HepG2 (cell line): ENCODE data around the gene CDK13. TPM values are rescaled to one million over a fixed set of nuclear protein-coding genes. Genes with fewer than 3 reads are reported as not detected.
A peak's percentile ranks its signal among the peaks of the same experiment; 100 is the strongest.

Experiments used
- ARNTL ChIP-seq: sonication (generic); formaldehyde crosslinking; IDR thresholded peaks from 2 replicates; pipeline ENCODE4 v1.4.0; 2020; ENCODE audit warnings: mild to moderate bottlenecking, missing genetic modification reagents
- CC2D1A ChIP-seq: sonication (generic); formaldehyde crosslinking; IDR thresholded peaks from 2 replicates; pipeline ENCODE4 v1.8.1; 2023; ENCODE audit warnings: mild to moderate bottlenecking, missing genetic modification reagents
- FOXJ3 ChIP-seq: sonication (generic); formaldehyde crosslinking; IDR thresholded peaks from 2 replicates; pipeline ENCODE4 v1.4.0; 2020; ENCODE audit warnings: missing genetic modification reagents, mild to moderate bottlenecking, borderline replicate concordance
- HOXA5 ChIP-seq: sonication (generic); formaldehyde crosslinking; IDR thresholded peaks from 2 replicates; pipeline ENCODE4 v1.4.0; 2020; ENCODE audit warnings: missing genetic modification reagents
- NPAS2 ChIP-seq: sonication (generic); formaldehyde crosslinking; IDR thresholded peaks from 2 replicates; pipeline ENCODE4 v1.8.0; 2022; ENCODE audit warnings: mild to moderate bottlenecking, missing genetic modification reagents, borderline replicate concordance
- SIX1 ChIP-seq: sonication (generic); formaldehyde crosslinking; IDR thresholded peaks from 2 replicates; pipeline ENCODE4 v1.4.0; 2020; ENCODE audit warnings: missing genetic modification reagents, borderline replicate concordance
- ZNF12 ChIP-seq: sonication (generic); formaldehyde crosslinking; IDR thresholded peaks from 2 replicates; pipeline ENCODE4 v1.5.0; 2020; ENCODE audit warnings: missing genetic modification reagents
- ZNF124 ChIP-seq: sonication (generic); formaldehyde crosslinking; IDR thresholded peaks from 2 replicates; pipeline ENCODE4 v1.4.0; 2020; ENCODE audit warnings: missing genetic modification reagents
- ZNF674 ChIP-seq: sonication (generic); formaldehyde crosslinking; IDR thresholded peaks from 2 replicates; pipeline ENCODE4 v1.5.0; 2020; ENCODE audit warnings: low read depth, mild to moderate bottlenecking, missing genetic modification reagents
- polyA plus RNA-seq, 8 experiments: library from polyadenylated mRNA; depleted of rRNA in 3 of 8; stranded (reverse) in 7 of 8; unstranded in 1 of 8; fragments of >200 nt; fragmentation: Illumina TruSeq in 4 of 8; extraction: Trizol in 4 of 8; gene quantifications; 2 replicates each; pipeline versions ENCODE4 v1.2.1 to v1.2.3, GENCODE V29; 2011 to 2016; ENCODE audit warnings: low read depth in 4 of 8, missing spikeins in 1 of 8, mixed read lengths in 1 of 8; ENCODE audit not compliant: insufficient read depth in 1 of 8
- total RNA-seq, 5 experiments: library from RNA; depleted of rRNA; stranded (reverse); fragments of >200 nt; fragmentation: Illumina TruSeq; extraction: Trizol; gene quantifications; 2 replicates each; pipeline ENCODE4 v1.2.3, GENCODE V29; 2016; ENCODE audit warnings: low read depth in 1 of 5
- TF ChIP-seq, protein P1 (sequence below): sonication (generic); formaldehyde crosslinking; IDR thresholded peaks from 2 replicates; pipeline ENCODE4 v1.8.0; 2022; ENCODE audit warnings: mild to moderate bottlenecking, missing genetic modification reagents, borderline replicate concordance
- TF ChIP-seq, protein P2 (sequence below): sonication (generic); formaldehyde crosslinking; IDR thresholded peaks from 2 replicates; pipeline ENCODE4 v1.5.0; 2020; ENCODE audit warnings: missing genetic modification reagents, mild to moderate bottlenecking, borderline replicate concordance
- TF ChIP-seq, protein P3 (sequence below): sonication (generic); formaldehyde crosslinking; IDR thresholded peaks from 2 replicates; pipeline ENCODE4 v1.5.0; 2020; ENCODE audit warnings: missing genetic modification reagents
- TF ChIP-seq, protein P4 (sequence below): IDR thresholded peaks from 2 replicates; pipeline ENCODE4 v1.6.1; 2016
- TF ChIP-seq, protein P5 (sequence below): sonication (generic); formaldehyde crosslinking; IDR thresholded peaks from 2 replicates; pipeline ENCODE4 v1.5.0; 2020; ENCODE audit warnings: mild to moderate bottlenecking, missing genetic modification reagents, borderline replicate concordance
- TF ChIP-seq, protein P6 (sequence below): sonication (generic); formaldehyde crosslinking; IDR thresholded peaks from 2 replicates; pipeline ENCODE4 v1.4.0; 2020; ENCODE audit warnings: mild to moderate bottlenecking, missing genetic modification reagents

CDK13 gene
- total and polyA plus RNA-seq, 2 of the 13 experiments (the other 11 are each of a cell fraction or from before 2014, with no cell fraction given): 21.0 to 40.9 TPM

DNA sequence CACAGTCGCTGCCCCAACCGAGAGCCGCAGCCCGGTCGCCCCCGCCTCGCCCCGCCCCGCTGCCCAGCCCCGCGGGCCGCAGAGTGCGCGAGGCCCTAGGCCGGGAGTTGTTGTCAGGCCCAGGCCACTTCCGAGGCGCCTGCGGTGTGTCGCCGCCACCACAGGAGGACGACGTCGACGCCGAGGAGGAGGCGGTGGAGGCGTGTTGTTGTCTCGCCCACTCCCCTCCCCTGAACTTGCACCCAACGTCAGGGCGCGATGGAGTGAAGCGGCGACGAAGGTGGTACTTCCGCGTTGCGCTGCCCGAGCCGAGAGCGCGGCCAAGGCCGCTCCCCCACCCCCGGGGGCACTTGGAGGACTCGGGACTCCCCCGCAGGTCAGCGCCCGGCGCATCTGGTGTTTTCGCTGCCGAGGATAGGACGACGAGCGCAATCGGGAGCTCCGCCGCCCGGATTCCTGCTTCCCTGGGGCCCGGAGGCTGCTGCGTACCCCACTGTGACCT lies at the start of gene CDK13 (continued):
- TF ChIP-seq ARNTL: peak; percentile 50; the same call in 1 of the 2 replicates
- TF ChIP-seq, protein P1, sequence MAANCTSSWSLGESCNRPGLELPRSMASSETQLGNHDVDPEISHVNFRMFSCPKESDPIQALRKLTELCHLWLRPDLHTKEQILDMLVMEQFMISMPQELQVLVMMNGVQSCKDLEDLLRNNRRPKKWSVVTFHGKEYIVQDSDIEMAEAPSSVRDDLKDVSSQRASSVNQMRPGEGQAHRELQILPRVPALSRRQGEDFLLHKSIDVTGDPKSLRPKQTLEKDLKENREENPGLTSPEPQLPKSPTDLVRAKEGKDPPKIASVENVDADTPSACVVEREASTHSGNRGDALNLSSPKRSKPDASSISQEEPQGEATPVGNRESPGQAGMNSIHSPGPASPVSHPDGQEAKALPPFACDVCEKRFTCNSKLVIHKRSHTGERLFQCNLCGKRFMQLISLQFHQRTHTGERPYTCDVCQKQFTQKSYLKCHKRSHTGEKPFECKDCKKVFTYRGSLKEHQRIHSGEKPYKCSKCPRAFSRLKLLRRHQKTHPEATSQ (CRISPR knock-in tag): no peak
- TF ChIP-seq, protein P2, sequence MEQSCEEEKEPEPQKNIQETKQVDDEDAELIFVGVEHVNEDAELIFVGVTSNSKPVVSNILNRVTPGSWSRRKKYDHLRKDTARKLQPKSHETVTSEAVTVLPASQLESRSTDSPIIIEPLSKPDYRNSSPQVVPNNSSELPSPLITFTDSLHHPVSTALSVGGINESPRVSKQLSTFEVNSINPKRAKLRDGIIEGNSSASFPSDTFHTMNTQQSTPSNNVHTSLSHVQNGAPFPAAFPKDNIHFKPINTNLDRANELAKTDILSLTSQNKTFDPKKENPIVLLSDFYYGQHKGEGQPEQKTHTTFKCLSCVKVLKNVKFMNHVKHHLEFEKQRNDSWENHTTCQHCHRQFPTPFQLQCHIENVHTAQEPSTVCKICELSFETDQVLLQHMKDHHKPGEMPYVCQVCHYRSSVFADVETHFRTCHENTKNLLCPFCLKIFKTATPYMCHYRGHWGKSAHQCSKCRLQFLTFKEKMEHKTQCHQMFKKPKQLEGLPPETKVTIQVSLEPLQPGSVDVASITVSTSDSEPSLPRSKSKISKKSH (CRISPR knock-in tag): no peak; the same call in 1 of the 2 replicates
- no peak for TF ChIP-seq HOXA5 (CRISPR knock-in tag)
- no peak for TF ChIP-seq CC2D1A (CRISPR knock-in tag)
- TF ChIP-seq, protein P3, sequence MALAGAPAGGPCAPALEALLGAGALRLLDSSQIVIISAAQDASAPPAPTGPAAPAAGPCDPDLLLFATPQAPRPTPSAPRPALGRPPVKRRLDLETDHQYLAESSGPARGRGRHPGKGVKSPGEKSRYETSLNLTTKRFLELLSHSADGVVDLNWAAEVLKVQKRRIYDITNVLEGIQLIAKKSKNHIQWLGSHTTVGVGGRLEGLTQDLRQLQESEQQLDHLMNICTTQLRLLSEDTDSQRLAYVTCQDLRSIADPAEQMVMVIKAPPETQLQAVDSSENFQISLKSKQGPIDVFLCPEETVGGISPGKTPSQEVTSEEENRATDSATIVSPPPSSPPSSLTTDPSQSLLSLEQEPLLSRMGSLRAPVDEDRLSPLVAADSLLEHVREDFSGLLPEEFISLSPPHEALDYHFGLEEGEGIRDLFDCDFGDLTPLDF: no peak
- TF ChIP-seq ZNF12: no peak
- no peak for TF ChIP-seq SIX1 (CRISPR knock-in tag)
- TF ChIP-seq FOXJ3 (CRISPR knock-in tag): no peak
- TF ChIP-seq, protein P4, sequence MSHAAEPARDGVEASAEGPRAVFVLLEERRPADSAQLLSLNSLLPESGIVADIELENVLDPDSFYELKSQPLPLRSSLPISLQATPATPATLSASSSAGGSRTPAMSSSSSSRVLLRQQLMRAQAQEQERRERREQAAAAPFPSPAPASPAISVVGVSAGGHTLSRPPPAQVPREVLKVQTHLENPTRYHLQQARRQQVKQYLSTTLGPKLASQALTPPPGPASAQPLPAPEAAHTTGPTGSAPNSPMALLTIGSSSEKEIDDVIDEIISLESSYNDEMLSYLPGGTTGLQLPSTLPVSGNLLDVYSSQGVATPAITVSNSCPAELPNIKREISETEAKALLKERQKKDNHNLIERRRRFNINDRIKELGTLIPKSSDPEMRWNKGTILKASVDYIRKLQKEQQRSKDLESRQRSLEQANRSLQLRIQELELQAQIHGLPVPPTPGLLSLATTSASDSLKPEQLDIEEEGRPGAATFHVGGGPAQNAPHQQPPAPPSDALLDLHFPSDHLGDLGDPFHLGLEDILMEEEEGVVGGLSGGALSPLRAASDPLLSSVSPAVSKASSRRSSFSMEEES (CRISPR knock-in tag): no peak
- TF ChIP-seq ZNF674 (CRISPR knock-in tag): no peak
- TF ChIP-seq, protein P5, sequence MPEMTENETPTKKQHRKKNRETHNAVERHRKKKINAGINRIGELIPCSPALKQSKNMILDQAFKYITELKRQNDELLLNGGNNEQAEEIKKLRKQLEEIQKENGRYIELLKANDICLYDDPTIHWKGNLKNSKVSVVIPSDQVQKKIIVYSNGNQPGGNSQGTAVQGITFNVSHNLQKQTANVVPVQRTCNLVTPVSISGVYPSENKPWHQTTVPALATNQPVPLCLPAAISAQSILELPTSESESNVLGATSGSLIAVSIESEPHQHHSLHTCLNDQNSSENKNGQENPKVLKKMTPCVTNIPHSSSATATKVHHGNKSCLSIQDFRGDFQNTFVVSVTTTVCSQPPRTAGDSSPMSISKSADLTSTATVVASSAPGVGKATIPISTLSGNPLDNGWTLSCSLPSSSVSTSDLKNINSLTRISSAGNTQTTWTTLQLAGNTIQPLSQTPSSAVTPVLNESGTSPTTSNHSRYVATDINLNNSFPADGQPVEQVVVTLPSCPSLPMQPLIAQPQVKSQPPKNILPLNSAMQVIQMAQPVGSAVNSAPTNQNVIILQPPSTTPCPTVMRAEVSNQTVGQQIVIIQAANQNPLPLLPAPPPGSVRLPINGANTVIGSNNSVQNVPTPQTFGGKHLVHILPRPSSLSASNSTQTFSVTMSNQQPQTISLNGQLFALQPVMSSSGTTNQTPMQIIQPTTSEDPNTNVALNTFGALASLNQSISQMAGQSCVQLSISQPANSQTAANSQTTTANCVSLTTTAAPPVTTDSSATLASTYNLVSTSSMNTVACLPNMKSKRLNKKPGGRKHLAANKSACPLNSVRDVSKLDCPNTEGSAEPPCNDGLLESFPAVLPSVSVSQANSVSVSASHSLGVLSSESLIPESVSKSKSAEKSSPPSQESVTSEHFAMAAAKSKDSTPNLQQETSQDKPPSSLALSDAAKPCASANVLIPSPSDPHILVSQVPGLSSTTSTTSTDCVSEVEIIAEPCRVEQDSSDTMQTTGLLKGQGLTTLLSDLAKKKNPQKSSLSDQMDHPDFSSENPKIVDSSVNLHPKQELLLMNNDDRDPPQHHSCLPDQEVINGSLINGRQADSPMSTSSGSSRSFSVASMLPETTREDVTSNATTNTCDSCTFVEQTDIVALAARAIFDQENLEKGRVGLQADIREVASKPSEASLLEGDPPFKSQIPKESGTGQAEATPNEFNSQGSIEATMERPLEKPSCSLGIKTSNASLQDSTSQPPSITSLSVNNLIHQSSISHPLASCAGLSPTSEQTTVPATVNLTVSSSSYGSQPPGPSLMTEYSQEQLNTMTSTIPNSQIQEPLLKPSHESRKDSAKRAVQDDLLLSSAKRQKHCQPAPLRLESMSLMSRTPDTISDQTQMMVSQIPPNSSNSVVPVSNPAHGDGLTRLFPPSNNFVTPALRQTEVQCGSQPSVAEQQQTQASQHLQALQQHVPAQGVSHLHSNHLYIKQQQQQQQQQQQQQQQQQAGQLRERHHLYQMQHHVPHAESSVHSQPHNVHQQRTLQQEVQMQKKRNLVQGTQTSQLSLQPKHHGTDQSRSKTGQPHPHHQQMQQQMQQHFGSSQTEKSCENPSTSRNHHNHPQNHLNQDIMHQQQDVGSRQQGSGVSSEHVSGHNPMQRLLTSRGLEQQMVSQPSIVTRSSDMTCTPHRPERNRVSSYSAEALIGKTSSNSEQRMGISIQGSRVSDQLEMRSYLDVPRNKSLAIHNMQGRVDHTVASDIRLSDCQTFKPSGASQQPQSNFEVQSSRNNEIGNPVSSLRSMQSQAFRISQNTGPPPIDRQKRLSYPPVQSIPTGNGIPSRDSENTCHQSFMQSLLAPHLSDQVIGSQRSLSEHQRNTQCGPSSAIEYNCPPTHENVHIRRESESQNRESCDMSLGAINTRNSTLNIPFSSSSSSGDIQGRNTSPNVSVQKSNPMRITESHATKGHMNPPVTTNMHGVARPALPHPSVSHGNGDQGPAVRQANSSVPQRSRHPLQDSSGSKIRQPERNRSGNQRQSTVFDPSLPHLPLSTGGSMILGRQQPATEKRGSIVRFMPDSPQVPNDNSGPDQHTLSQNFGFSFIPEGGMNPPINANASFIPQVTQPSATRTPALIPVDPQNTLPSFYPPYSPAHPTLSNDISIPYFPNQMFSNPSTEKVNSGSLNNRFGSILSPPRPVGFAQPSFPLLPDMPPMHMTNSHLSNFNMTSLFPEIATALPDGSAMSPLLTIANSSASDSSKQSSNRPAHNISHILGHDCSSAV (CRISPR knock-in tag): no peak
- TF ChIP-seq, protein P6, sequence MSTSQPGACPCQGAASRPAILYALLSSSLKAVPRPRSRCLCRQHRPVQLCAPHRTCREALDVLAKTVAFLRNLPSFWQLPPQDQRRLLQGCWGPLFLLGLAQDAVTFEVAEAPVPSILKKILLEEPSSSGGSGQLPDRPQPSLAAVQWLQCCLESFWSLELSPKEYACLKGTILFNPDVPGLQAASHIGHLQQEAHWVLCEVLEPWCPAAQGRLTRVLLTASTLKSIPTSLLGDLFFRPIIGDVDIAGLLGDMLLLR (CRISPR knock-in tag): peak; percentile 77; the same call in 1 of the 2 replicates
- no peak for TF ChIP-seq ZNF124 (CRISPR knock-in tag)
- no peak for TF ChIP-seq NPAS2 (CRISPR knock-in tag)
